GM18505 (cell line): ENCODE data around the gene ABCA4.

Source experiments
- ATAC-seq: cut with Tn5 transposase; IDR thresholded peaks from one replicate; pipeline ENCODE4 v1.9.1; 2021; ENCODE audit not compliant: unreplicated experiment
- POLR2A ChIP-seq: IDR thresholded peaks from 4 replicates; pipeline ENCODE4 v1.6.1; 2011; ENCODE audit warnings: borderline replicate concordance; ENCODE audit not compliant: insufficient read depth, insufficient read length; ENCODE audit errors: extremely low read depth

Gene ABCA4

GRCh38 chr1:94017155-94017829, 103.7 kb downstream of the ABCA4 start:
- TF ChIP-seq POLR2A = no peak
- ATAC-seq = no peak

GRCh38 chr1:94015489-94015817, 105.5 kb downstream of the ABCA4 start:
- no peak for TF ChIP-seq POLR2A
- no peak for ATAC-seq

DNA sequence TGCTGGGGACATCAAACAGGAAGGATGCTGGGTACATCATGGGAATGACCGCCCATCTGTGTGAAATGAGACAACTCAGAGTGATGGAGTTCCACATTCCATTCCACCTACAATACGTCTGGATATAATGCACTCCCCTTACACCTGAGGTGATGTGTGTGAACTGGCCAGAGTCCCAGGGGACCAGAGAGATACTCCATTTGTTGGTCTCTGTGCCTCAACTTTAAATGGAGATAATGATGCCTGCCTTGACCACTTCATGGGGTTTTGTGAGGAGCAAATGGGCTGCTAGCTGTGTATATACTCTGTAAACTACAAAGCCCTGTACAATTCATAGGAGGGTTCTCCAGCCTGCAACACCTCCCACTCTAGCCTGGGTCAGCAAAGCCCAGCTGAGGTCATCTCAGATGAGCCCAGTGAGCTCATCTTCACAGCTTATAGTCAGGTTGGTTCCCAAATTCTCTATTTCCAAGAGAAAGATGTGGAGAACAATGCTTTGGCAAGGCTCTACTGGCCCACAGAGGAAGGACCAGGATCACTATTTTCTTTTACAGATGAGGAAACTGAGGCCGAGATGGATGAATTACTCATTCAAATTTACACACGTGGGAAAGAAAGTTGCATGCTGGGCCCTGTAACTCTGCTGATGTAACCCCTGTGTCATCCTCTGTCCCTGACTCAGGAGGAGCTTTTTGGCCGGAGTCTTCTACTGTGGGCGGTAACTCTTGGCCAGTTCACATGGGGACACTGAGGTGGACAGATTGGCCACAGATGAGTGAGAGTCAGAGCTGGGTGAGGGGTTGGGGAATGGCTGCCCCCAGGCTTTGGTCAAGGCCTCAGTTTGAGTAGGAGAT, 106.1 kb downstream of the ABCA4 start:
- no peak for ATAC-seq
- TF ChIP-seq POLR2A = no peak

DNA sequence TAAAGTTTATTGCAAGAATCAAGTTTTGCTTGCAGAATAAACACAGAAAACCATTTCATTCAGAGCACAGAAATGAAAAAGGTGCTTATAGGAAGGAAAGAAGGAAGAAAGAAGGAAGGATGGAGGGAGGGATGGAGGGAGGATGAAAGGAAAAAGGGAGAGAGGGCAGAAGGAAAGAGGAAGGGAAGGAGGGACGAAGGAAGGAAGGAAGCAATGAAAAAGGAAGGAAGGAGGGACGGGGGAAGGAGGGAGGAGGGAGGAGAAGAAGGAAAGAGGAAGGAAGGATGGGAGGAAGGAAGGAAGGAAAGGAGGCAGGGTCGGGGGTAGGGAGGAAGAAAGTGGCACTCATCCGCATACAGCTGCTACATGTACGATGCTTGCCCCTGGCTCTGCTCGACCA, 106.9 kb downstream of the ABCA4 start:
- no peak for ATAC-seq

GRCh38 chr1:94013367-94013878, 107.5 kb downstream of the ABCA4 start:
- no peak for TF ChIP-seq POLR2A
- ATAC-seq = no peak

More for the DNA sequence above, 106.9 kb downstream of the ABCA4 start:
- TF ChIP-seq POLR2A = no peak

DNA sequence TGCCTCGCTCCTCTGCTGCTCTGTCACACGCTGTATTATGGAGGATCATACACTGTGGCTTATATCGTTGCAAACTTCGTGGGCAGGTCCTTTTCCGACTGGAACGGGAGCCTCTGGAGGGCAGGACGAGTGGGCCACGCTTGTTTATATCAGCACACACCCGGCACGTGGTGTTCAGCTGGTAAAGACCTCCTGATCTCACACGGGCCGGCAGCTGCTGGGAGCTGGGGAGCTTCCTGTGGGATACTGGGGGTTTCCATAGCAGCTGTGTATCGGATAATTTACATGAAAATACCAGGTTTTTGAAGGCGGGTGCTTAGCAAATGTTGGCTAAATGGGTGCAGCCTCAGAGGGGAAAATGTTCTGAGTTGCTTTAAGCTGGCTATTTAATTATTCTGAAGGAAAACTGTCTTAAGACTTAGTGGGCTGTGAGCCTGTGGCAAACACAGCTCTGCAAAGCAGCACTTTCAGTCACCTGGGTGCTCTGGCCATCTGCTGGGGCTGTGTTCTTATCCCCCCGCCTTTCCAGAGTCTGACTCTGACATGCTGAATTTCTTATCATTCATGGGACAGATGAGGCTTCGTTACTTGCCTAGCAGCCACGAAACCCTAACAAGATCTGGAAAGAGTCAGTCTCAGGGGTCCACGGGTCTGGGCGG, 108.1 kb downstream of the ABCA4 start:
- TF ChIP-seq POLR2A = no peak
- ATAC-seq = no peak

DNA sequence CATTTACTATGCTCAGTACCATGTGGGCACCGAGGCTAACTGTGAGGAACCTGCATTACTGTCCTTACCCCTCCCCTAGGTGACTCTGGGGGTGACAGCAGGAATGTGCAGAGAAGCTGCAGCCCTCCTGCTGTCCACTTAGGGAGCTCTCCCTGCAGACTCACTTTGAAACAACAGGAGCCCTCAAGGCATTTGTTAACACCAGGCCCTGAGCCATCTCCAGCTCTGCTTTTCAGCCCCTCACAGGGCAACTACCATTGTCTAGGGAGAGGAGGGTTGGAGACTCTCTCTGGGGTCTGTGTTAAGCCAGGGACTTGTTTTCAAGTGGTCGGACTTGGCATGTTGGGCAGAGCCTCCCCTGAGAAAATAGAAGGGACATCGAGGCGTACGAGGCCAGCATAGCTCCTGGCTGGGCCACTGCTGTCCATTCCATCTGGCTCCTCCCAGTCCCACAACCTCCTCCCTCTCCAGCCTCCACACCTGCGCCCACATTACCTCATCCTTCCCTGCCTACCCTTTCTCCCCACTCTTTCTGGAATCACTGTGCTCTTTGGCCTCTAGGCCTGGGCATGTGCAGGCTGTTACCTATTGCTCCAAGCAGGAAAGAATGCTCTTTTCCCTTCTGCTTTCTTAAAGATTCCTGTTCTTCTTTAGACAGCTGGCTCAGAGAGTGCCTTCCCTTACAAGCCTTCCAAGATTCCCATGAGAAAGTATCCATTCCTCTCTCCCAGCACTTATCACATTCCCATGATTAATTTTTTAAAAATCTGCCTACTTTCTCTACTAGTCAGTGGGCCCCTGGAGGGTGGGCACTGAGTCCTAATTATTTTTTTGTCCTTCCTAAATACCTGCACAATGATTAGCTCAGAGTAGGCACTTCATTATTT, 109.0 kb downstream of the ABCA4 start:
- no peak for ATAC-seq
- no peak for TF ChIP-seq POLR2A

DNA sequence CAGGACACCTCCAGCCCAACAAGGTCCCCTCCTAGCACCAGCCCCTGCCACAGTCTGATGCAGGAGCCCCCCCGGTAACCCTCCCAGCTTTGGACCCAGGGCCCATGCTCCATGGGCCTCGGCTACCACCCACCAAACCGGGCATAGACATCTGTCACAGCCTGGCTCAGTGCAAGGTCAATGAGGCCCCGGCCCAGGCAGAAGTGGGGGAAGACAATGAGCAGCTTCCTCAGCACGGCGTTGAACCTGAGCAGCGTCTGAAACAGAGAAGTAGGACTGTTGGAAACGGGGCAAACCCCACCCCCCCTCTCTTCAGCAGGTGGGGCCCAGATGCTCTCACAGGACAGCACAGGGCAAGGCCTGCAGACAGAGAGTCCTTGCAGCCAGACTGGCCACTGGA, 109.8 kb downstream of the ABCA4 start:
- no peak for ATAC-seq

DNA sequence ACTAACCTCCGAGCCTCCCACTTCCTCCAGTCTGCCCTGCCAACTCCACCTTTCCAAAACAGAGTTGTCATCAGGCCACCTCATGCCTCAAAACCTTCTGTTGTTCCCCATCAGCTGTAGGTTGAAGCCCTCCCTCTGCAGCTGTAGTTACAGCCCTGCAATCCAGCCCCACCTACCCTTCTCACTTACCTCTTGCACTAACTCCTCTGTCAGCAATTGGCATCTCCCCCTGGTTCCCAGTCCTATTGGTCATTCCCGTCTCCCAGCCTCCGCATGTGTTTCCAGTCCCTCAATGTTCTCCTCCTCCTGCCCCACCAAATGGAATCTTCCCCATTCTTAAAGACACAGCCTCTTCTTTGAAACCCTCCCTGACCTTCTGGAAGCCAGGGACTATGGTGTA, 111.6 kb downstream of the ABCA4 start:
- ATAC-seq = no peak
- no peak for TF ChIP-seq POLR2A

More for the DNA sequence above, 109.8 kb downstream of the ABCA4 start:
- no peak for TF ChIP-seq POLR2A

GRCh38 chr1:94006604-94007003, 114.3 kb downstream of the ABCA4 start:
- ATAC-seq = no peak
- no peak for TF ChIP-seq POLR2A

- ATAC-seq = no peak
- TF ChIP-seq POLR2A = no peak
Observed at GRCh38 chr1:94004924-94005323, 116.0 kb downstream of the ABCA4 start.

GRCh38 chr1:94002046-94002787, 118.7 kb downstream of the ABCA4 start:
- ATAC-seq = no peak
- no peak for TF ChIP-seq POLR2A
